NCI-H1694 (cell line): ENCODE data around the gene KNOP1.

Experiments
- DNase-seq: peaks from one replicate; lab custom pipeline; 2025; lab: John Stamatoyannopoulos, UW

KNOP1 gene

DNA sequence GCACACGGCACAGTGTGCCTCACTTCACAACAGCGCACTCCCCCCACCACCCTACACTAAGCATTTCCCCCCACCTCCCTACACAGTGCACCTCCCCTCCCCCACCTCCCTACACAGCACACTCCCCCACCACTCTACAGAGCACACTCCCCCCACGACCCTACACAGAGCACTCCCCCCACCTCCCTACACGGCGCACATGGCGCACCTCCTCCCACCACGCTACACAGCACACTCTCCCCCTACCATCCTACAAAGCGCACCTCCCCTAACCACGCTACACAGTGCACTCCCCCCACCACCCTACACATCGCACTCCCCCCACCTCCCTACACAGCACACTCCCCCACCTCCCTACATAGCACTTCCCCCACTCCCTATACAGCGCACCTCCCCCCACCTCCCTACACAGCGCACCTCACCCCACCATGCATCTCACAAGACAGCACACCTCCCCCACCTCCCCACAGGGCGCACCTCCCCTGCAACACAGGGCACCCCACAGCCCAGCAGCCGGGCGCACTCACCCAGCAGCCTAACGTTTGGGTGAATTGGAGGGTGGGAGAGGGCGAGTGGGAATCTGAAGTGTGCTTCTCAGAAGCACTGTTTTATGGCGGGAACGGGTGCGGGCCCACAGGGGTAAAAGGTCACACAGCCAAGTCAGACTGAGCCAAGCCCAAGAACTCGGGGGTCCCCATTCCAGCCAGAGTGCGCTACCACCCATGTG lies 10.3 kb downstream of the KNOP1 start:
- no peak for DNase-seq

DNA sequence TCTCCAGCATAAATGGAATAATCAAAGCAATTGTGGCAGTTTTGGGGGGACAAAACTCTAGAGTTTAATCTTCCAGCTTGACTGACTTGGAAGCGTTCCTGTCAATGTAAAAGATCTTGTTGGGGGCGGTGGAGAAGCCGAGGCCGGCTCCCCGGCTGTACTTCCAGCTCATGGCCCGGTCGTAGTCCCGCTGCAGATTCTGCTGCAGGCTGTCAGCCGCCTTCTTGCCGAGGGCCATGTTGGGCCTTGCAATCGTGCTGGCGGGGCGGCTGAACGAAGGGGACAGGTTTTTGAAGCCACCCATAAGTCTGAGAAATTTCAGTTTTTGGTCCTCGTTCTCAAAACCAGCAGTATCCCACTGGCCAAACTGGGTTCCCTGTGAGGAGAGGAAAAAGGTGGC lies 11.2 kb downstream of the KNOP1 start:
- no peak for DNase-seq

DNA sequence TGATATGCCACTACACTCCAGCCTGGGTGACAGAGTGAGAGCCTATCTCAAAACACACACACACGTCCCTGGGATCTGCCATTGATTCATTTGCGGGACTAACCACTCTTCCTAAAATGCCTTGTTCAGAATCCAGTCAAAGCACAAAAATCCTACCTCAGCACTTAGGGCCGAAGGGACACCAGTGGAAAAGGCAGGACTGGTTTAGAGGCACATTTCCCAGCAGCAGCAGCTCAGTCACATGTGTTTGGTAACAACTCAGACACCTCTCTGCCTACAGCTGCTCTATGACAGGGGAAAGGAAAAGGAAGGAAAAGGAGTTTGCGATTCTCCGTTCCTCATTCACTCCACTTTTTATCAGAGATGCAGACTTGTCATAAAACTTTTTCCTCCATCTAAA lies 12.2 kb downstream of the KNOP1 start:
- DNase-seq, result no peak

DNA sequence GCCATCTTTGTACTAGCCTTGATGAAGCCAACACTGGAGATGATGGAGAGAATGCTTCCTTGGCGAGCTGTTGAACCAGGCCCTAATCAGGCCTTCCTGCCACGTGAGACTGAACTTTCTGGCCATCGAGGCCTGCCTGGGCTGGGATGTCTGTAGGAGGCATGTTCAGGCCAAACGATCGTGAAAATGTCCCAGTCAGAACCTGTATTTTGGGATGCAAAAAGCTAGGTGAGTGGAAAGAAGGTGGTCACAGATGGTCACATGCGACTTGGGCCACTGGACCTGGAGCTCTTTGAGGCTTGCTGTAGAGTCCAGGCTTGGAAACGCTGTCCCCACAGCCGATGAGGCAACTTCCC lies 12.9 kb downstream of the KNOP1 start:
- DNase-seq, result no peak

DNA sequence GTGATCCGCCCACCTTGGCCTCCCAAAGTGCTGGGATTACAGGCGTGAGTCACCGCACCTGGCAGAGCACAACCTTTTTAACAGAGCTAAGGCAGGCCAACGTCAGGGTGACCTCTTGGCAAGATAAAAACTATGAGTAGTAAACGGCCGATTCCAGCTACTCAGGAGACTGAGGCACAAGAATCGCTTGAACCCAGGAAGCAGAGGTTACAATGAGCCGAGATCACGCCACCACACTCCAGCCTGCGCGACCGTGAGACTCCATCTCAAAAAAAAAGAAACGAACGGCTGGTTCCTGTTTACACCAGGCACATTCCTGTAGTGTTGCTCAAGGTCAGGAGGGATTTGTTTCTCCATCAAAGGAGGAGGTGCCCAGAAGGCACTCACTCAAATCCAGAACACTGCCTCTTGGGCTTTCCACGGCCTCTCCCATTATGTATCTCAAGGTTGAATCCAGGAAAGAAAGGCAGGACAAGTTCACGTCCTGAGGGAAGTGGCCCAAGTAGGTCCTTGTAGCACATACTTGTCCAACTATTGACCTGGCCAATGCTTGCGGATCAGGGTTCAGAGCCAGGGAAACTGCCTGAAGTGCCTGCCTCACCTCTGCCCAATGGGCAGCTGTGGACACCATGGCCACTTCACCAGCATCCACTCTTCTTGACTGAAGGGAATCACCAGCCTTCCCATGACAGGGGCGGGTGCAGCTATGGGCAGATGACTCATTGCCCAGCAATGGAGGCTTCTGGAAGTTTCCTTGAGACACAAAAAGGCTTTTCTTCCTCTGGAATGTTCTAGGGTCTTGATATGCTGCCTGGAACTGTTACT lies 13.5 kb downstream of the KNOP1 start:
- no peak for DNase-seq

DNA sequence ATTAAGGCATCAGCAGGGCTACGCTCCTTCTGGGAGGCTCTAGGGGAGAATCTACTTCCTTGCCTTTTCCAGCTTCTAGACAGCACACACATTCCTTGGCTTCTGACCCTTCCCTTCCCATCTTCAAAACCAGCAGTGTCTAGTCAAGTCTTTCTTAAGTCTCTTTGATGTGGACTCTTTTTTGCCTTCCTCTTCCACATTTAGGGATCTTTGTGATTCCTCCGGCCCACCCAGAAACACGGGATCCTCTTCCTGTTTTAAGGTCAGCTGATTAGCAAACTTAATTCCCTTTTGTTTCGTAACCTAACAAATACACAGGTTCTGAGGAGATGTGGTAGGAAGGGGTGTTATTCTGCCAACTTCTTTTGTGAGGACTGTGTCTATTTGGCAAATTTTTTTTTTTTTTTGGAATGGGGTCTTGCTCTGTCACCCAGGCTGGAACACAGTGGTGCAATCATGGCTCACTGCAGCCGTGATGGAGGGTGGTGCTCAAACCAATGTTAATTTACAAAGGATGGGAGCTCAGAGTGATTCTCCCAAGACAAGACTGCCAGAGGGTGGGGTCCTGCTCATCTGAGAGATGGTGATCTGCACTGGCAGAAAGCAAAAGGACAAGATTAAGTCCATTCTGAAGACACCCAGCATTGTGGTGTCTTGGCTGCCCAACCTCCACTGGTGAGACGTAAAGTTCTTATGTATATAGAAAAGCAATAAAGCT lies 14.7 kb downstream of the KNOP1 start:
- no peak for DNase-seq

DNA sequence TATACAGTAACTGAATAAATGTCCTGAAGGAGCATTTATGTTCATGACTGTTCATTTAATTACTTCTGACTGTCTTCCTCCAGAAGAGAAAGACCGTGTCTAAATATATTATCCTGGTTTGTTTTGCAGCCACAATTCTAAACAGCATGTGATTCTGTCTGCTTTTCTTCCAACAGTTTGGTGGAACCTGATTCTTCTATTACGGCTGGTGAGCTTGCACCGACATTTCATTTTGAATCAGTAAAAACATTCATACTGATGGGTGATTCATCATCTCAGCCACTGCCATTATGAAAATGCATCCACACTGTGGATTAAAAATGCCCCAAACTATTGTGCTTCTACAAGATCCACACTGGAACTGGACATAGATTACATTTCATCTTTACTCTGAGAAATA lies 16.9 kb downstream of the KNOP1 start:
- no peak for DNase-seq

DNA sequence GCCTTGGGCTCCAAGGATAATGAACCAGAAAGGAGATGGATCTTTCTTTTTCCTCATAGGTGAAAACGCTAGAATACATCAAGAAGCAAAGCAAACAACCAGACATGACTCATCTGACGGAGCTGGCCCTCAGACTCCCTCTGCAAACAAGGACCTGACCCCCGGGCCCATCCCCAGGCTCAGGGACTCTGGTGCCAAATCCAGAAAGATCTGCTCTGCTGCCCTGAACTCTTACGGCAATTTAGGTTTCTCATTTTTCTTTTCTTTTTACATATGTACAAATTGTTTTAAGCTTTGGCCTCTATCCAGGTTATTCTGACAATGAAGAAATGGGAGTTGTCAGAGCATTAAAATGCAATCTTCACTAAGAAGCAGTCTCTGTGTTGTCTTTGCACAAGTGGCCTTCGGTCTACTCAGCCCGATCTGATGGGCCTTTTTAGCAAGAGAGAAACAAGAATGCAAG lies 17.7 kb downstream of the KNOP1 start:
- DNase-seq, result no peak

DNA sequence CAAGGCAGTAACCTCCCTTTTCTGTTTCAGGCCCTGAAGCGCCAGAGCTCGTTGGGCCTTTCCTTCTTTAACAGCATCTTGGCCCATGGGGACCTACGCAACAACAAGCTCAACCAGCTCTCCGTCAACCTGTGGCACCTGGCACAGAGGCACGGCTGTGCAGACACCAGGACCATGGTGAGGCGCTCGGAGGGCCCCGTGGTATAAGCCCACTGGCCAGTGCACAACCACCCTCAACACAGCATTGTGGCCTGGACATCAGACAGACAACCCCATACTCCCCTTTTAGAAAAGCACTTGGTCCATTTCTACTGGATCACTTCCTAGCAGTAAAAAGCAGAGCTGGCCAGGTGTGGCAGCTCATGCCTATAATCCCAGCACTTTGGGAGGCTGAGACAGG lies 18.6 kb downstream of the KNOP1 start:
- no peak for DNase-seq

DNA sequence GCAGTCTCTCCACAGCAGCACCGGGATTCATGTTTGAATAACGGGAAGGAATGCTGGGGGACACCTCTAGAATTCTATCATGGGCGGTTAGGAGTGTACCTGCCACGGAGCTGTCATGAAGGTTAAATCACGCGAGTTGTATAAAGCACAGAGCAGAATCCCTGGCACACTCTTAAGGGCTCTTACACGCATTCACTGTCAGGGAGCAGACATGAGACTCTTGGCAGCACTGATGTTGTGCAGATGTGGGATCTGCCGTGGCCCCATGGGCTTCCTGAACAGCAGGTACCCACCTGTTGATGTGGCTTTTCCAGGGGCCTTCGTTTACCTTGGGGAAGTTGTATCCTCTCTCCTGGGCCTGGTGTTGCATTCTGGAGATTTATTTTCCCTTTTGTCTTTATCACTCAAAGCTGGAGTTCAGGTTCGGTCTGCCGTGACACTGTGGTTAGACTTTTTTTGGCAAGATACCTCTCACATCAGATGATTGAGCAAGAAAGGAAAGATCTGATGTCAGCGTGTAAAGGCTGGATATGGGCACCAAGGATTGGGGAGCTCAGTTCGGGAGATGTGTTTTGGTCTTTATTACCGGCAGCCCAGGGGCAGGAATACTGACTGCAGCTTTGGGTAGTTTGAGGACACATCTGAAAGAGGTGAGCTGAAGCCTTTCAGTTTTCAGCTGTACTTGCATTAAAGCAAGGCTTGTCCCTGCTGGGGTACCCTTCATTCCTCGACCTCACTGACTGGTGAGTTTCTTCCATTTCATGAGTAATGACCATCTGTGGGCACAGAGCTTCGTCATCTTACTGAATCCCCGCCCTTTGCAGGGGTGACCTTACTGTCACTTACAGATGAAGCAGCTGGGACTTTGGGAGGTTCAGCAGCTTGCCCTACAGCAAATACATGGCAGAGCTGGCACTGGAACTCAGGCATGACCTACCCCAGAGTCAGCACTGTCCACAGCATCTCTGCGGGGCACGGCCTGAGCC lies 19.3 kb downstream of the KNOP1 start:
- DNase-seq, result no peak

DNA sequence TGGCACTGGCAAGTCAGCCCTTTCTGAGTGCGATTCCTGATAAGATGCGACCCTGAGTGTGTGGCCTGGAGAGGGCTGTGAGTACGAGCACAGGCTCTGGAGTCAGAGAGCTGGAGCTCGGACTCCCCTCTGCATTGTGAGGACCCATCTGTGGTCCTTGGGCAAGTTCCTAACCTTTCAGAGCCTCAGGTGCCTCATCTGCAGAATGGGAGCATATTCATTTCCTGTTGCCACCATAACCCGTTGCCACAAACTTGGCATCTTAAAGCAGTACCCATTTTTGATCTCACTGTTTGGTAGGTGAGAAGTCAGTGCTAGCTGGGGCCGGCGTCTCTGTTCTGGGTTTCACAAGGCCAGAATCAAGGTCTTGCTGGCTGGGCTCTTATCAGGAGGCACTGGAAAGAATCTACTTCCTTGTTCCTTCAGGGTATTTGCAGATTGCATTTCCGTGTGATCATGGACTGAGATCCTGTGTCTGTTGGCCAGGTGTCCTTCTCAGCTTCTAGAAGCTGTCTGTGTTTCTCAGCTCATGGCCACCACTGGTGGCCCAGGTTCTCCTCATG lies 20.2 kb downstream of the KNOP1 start:
- no peak for DNase-seq

DNA sequence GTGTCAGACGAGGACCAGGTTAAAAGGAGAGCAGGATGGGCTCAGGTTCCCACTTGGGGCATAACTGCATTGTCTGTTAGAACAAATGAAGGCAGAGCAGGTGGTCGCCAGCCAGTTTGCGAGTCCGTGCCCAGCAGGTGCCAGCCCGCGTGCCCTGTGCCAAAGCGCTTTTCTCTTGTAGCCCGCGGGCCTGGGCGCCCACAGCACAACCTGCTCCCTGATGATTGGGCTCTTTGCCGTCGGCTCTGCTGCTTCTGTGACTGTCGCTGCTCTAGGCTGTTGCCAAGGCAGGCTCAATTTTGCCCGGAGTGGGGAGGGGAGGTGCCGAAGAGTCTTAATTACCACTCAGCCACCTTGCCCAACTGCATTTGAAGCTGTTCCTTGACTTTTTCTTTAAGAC lies 21.1 kb downstream of the KNOP1 start:
- no peak for DNase-seq

DNA sequence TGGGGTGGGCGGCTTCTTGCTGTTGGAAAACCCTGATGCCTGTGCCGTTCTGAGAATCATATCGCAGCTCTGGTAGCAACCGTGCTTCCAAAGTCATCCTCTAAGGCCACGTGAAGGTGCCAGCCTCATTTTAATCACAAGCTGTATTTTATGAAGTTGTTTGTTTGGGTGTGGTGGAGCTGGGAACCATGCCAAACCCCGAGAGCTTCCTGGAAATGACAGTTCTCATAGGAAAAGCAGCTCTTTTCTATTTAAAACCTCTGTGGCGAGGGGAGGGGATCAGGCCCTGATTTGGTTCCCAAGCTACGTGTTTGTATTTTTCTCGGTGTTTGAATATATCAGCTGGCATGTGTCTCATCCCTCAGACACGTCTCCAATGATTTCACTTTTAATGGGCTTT lies 21.7 kb downstream of the KNOP1 start:
- DNase-seq, result peak; percentile 54

DNA sequence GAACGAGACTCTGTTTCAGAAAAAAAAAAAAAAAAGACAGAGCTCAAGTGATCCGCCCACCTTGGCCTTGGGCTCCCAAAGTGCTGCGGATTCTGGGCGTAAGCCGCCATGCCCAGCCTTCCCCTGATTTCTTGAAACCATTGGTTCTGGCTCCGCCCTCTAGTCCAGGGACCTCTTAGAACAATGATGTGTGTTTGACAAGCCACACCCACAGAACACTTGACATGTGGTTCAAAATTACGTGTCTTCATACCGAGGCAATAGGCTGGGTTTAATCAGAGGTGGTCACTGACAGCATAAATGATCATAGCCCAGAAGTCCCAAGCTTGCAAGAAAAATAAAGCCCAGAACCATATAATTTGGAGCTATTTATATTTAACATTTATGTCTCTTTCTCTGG lies 23.0 kb downstream of the KNOP1 start:
- no peak for DNase-seq

DNA sequence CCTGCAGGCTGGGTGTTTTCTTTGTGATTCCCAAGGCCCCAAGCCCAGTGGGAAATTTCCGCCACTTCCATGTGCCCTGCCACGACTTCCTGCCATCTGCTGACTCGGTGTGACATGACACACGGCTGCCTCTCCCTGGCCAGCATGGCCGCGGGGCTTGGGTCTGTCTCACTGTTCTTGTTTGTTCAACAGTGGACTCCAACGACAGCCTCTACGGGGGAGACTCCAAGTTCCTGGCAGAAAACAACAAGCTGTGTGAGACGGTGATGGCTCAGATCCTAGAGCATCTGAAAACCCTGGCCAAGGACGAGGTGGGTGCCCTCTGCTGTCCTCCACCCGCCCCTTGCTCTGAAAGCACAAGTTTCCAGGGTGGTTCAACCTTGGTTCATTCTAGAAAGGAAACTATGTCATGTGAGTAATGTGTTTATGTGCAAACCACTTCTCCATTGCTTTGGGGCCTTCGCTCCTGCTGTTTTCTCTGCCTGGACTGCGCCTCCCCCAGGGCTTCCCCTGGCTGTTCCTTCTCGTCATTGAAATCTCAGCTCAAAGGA lies 26.8 kb downstream of the KNOP1 start:
- DNase-seq, result no peak

DNA sequence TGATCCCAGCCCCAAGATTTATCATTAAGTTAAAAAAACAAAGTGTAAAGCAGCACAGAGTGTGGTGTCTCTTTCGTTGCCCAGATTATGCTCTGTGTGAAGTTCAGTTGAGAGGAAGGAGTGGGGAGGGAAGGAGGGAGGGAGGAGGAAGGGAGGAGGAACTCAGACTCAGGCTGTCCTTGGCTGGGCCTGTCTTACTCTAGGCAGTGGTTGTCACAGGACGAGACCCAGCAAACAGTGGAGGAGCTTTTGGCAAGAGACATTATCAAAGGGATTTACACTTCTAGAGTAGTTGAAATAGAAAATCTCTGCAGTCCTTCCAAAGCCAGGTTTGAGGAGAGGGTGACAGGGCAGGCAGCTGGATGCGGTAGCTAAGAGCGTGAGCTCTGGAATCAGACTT lies 27.8 kb downstream of the KNOP1 start:
- no peak for DNase-seq

DNA sequence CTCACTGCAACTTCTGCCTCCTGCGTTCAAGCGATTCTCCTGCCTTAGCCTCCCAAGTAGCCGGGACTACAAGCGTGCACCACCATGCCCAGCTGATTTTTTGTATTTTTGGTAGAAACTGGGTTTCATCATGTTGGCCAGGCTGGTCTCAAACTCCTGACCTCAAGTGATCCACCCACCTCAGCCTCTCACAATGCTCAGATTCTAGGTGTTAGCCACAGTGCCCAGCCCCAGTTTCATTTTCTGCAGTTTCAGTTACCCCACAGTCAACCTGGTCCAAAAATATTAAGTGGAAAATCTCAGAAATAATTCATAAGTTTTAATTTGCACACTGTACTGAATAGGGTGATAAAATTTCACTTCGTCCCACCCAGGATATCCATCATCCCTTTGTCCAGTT lies 28.7 kb downstream of the KNOP1 start:
- DNase-seq, result no peak

DNA sequence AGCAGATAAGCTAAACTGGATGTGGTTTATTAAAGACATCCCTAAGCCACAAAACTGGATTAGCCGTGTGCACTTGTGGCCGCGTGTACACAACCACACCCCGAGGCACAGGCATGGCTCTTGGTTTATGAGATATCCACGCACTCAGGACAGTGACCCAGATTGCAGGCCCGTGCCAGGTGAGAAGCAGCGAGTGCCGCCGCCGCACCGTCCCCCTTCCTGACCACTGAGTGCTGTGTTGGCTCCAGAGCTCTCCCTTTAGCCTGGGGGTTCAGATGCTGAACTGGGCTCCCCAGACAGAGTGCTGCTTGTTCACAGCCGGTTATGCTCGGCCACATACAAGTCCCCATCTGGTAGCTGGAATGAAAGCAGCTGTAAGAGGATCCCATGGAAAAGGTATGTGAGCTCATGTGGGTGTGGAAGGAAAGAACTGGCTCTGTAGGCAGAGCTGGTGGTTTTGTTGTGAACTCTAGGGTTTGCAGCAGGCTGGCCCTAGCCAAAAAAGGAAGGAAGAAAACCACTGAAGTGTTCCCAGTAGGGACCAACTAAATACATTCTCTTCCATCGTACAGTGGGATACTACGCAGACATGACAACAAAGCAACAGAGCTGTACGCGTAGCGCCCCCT lies 29.5 kb downstream of the KNOP1 start:
- DNase-seq, result no peak

DNA sequence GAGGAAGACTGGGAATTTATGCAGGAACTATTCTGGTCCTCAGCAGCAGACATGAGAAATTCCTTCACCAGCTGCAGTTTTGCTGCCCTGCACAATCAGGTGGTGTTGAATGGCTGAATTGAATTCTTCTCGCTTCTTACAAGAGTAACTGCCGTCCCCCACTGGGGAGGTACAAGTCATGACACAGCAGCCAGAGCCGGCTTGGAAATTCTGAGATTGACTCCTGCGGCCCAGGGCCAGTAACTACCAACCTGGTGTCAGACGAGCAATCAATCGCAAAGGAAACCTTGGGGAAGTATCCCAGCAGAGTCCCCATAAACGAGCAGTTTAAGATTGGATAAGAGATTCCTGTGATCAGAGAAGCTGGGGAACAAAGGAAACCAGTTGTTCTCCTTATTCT lies 30.7 kb downstream of the KNOP1 start:
- no peak for DNase-seq

DNA sequence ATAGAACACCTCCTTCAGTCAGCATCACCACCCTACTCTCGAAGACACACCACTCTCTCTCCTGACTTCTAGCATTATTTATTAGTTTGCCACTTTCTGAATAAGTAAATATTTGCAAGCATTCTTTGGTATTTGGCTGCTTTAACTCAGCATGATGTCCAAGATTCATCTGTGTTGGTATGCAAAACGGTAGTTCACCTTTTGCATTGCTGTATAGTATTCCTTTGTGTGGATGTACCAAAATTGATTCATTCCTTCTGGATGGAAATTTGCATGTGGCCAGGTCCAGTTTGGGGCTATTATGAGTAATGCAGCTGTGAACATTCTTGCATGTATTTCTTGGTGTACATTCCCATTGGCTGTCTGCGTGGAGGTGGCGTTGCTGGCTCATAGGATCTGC lies 32.9 kb downstream of the KNOP1 start:
- DNase-seq, result no peak
